Panc1 (cell line): ENCODE results near the gene CRYAA. TPM values are rescaled to one million over a fixed set of nuclear protein-coding genes. Genes with fewer than 3 reads are reported as not detected.

Experiments used
- ATAC-seq: fragments of 200-7000 bp; cut with Tn5 transposase; 2 replicates; pipeline ENCODE4 v1.9.1; 2020; ENCODE audit warnings: mild to moderate bottlenecking, moderate library complexity
- BruUV-seq: library from RNA; stranded (reverse); fragments of 400-500 nt; replicated peaks from 2 replicates; lab custom pipeline; 2021; lab: Mats Ljungman, UMichigan
- CTCF ChIA-PET: fragments of 300-600 bp; sonication (Branson Sonifier 250); formaldehyde crosslinking; loops from one replicate; lab custom pipeline; 2022; ENCODE audit warnings: antibody characterized with exemption; lab: Charles Lee
- POLR2A ChIA-PET: fragments of 300-600 bp; sonication (Branson Sonifier 250); formaldehyde crosslinking; loops from one replicate; lab custom pipeline; 2022; ENCODE audit warnings: antibody characterized with exemption; lab: Charles Lee
- DNase-seq: peaks from one replicate; pipeline ENCODE4 v3.0.0-alpha.2; 2010; ENCODE audit warnings: low read depth, low spot score
- H3K27ac ChIP-seq: 2 replicates; pipeline ENCODE4 v1.5.1; 2011; ENCODE audit warnings: mild to moderate bottlenecking, low read length, inconsistent platforms
- H3K27me3 ChIP-seq: fragments of 200-500 bp; sonication (Bioruptor generic); 2 replicates; pipeline ENCODE4 v1.6.0; 2014; ENCODE audit warnings: low read length, inconsistent platforms; ENCODE audit not compliant: control insufficient read depth, insufficient read depth
- H3K36me3 ChIP-seq: fragments of 200-500 bp; sonication (Bioruptor generic); 2 replicates; pipeline ENCODE4 v1.5.1; 2014; ENCODE audit warnings: inconsistent platforms, mild to moderate bottlenecking, low read length, moderate library complexity; ENCODE audit not compliant: control insufficient read depth, insufficient read depth
- H3K4me1 ChIP-seq: 2 replicates; pipeline ENCODE4 v1.5.1; 2011; ENCODE audit warnings: inconsistent platforms, mild to moderate bottlenecking, low read length, moderate library complexity; ENCODE audit not compliant: control insufficient read depth, insufficient read depth
- H3K4me3 ChIP-seq, 2 experiments: 2 replicates each; pipeline ENCODE4 v1.5.1; 2011 to 2012; ENCODE audit warnings: low read depth in 2 of 2, low read length in 2 of 2, mild to moderate bottlenecking in 2 of 2, inconsistent platforms in 1 of 2, moderate library complexity in 1 of 2
- H3K9me3 ChIP-seq: fragments of 200-500 bp; sonication (Bioruptor generic); 2 replicates; pipeline ENCODE4 v1.5.1; 2014; ENCODE audit warnings: low read depth, mild to moderate bottlenecking, inconsistent platforms, low read length, moderate library complexity; ENCODE audit not compliant: control insufficient read depth, insufficient read depth
- POLR2AphosphoS5 ChIP-seq: IDR thresholded peaks from 2 replicates; pipeline ENCODE4 v1.6.1; 2012; ENCODE audit warnings: mild to moderate bottlenecking, low read depth, low read length, moderate library complexity
- SIN3A ChIP-seq: IDR thresholded peaks from 2 replicates; pipeline ENCODE4 v1.6.1; 2012; ENCODE audit warnings: low read depth, mild to moderate bottlenecking, low read length, moderate library complexity, borderline replicate concordance; ENCODE audit not compliant: insufficient read depth
- TCF7L2 ChIP-seq: IDR thresholded peaks from 2 replicates; pipeline ENCODE4 v1.6.1; 2011; ENCODE audit warnings: mild to moderate bottlenecking, low read depth, low read length, inconsistent platforms
- in situ Hi-C: cut with HindIII; loops from 2 replicates; pipeline ENCODE4 v1.10.0; 2016; ENCODE audit warnings: low sequenced_read_pairs, low pct_unique_long_range_greater_than_20kb
- intact Hi-C: fragments of 100-400 bp; cut with micrococcal nuclease; formaldehyde crosslinking; loops from one replicate; pipeline ENCODE4 v1.10.0; 2022; ENCODE audit not compliant: unreplicated experiment
- total RNA-seq: library from RNA; stranded (reverse); gene quantifications from one replicate; pipeline ENCODE4 v1.2.1, GENCODE V29; 2021; ENCODE audit not compliant: unreplicated experiment
- TF ChIP-seq, protein P1 (sequence below), 2 experiments: IDR thresholded peaks; 2 replicates each; pipeline ENCODE4 v1.6.1; 2011 to 2012; ENCODE audit warnings: low read depth in 2 of 2, control low read depth in 1 of 2, low read length in 1 of 2, mild to moderate bottlenecking in 1 of 2, moderate library complexity in 1 of 2; ENCODE audit not compliant: insufficient read depth in 1 of 2
- TF ChIP-seq, protein P2 (sequence below): fragments of 450-650 bp; IDR thresholded peaks from 2 replicates; pipeline ENCODE4 v1.5.1; 2017; ENCODE audit warnings: mild to moderate bottlenecking

CRYAA gene
- total RNA-seq, 1 experiment from 2014 or later, result 2.1 TPM

GRCh38 chr21:43201491-43201890, 32.7 kb downstream of the CRYAA start:
- H3K27me3 ChIP-seq, result no peaks in the 10 kb centered on the region
- no peaks in the 10 kb centered on the region; the same call in 1 of the 2 replicates for H3K4me1 ChIP-seq
- POLR2A ChIA-PET, result no interaction called here
- ATAC-seq (no peak), DNase-seq (no peak)
- in situ Hi-C loops (no loop called here), intact Hi-C loops (no loop called here)
- no peaks in the 10 kb centered on the region for H3K9me3 ChIP-seq
- no TSS peak for BruUV-seq
- TF ChIP-seq POLR2AphosphoS5 (no peak), TCF7L2 (no peak), SIN3A (no peak)
- TF ChIP-seq, protein P1, sequence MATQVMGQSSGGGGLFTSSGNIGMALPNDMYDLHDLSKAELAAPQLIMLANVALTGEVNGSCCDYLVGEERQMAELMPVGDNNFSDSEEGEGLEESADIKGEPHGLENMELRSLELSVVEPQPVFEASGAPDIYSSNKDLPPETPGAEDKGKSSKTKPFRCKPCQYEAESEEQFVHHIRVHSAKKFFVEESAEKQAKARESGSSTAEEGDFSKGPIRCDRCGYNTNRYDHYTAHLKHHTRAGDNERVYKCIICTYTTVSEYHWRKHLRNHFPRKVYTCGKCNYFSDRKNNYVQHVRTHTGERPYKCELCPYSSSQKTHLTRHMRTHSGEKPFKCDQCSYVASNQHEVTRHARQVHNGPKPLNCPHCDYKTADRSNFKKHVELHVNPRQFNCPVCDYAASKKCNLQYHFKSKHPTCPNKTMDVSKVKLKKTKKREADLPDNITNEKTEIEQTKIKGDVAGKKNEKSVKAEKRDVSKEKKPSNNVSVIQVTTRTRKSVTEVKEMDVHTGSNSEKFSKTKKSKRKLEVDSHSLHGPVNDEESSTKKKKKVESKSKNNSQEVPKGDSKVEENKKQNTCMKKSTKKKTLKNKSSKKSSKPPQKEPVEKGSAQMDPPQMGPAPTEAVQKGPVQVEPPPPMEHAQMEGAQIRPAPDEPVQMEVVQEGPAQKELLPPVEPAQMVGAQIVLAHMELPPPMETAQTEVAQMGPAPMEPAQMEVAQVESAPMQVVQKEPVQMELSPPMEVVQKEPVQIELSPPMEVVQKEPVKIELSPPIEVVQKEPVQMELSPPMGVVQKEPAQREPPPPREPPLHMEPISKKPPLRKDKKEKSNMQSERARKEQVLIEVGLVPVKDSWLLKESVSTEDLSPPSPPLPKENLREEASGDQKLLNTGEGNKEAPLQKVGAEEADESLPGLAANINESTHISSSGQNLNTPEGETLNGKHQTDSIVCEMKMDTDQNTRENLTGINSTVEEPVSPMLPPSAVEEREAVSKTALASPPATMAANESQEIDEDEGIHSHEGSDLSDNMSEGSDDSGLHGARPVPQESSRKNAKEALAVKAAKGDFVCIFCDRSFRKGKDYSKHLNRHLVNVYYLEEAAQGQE (IDR thresholded peaks at IDR 0.05; ENCODE audit: insufficient read depth in 1 of 2, low read depth in 2 of 2, low read length in 1 of 2), result no peak
- TF ChIP-seq, protein P2, sequence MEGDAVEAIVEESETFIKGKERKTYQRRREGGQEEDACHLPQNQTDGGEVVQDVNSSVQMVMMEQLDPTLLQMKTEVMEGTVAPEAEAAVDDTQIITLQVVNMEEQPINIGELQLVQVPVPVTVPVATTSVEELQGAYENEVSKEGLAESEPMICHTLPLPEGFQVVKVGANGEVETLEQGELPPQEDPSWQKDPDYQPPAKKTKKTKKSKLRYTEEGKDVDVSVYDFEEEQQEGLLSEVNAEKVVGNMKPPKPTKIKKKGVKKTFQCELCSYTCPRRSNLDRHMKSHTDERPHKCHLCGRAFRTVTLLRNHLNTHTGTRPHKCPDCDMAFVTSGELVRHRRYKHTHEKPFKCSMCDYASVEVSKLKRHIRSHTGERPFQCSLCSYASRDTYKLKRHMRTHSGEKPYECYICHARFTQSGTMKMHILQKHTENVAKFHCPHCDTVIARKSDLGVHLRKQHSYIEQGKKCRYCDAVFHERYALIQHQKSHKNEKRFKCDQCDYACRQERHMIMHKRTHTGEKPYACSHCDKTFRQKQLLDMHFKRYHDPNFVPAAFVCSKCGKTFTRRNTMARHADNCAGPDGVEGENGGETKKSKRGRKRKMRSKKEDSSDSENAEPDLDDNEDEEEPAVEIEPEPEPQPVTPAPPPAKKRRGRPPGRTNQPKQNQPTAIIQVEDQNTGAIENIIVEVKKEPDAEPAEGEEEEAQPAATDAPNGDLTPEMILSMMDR, result no peak
- CTCF ChIA-PET, result no interaction called here
- H3K36me3 ChIP-seq, result no peaks in the 10 kb centered on the region
- no peak overlapping the region for H3K27ac ChIP-seq
- no peak overlapping the region for H3K4me3 ChIP-seq

DNA sequence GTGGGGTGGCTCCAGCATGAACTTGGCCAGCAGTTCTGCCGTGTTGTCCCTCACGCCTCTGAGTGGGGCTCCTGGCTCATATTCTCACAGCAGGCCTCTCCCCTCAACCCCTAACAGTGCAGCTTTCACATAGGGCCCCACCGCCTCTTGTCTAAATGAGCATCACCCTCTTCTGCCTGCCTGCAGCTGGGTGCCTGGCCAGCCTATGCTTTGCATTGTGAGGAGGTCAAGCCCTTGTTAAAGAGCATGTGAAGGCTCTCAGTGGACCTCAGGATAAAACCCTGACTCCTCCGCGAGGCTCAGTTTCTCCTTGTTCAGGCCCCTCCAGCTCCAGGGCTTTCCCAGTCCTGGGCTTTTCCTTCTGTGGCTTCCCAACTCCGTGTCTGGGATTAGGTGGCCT, 34.8 kb downstream of the CRYAA start:
- no peaks in the 10 kb centered on the region for H3K27me3 ChIP-seq
- no peak overlapping the region for H3K4me3 ChIP-seq
- CTCF ChIA-PET, result no interaction called here
- POLR2A ChIA-PET, result no interaction called here
- DNase-seq, result no peak
- no peak overlapping the region for H3K27ac ChIP-seq
- no peaks in the 10 kb centered on the region for H3K4me1 ChIP-seq
- no peaks in the 10 kb centered on the region for H3K9me3 ChIP-seq
- no TSS peak for BruUV-seq
- in situ Hi-C loops (no loop called here), intact Hi-C loops (no loop called here)
- no peak for ATAC-seq
- H3K36me3 ChIP-seq, result no peaks in the 10 kb centered on the region
- TF ChIP-seq POLR2AphosphoS5, result no peak
- no peak for TF ChIP-seq SIN3A
- TF ChIP-seq, protein P2, result no peak
- TF ChIP-seq, protein P1 (IDR thresholded peaks at IDR 0.05; ENCODE audit: insufficient read depth in 1 of 2, low read depth in 2 of 2, low read length in 1 of 2), result no peak
- TF ChIP-seq TCF7L2, result no peak
